Astrocyte (in vitro differentiated cells and primary cell): Measurements from ENCODE around the gene SHFL. TPM values are rescaled to one million over a fixed set of nuclear protein-coding genes. Genes with fewer than 3 reads are reported as not detected.

ENCODE experiments used
- DNase-seq: peaks from one replicate; pipeline ENCODE4 v3.0.0-alpha.2; 2010; ENCODE audit warnings: low read depth
- FAIRE-seq: peaks from 2 replicates; lab custom pipeline; 2011; peaks lifted over from hg19 to GRCh38; lab: Jason Lieb, UNC
- H2AFZ ChIP-seq: 2 replicates; pipeline ENCODE4 v1.6.0; 2012; ENCODE audit warnings: low read depth, low read length, inconsistent platforms
- H3K27ac ChIP-seq: 2 replicates; pipeline ENCODE4 v1.5.1; 2011; ENCODE audit warnings: low read depth, low read length, inconsistent platforms
- H3K27me3 ChIP-seq: 2 replicates; pipeline ENCODE4 v1.6.0; 2011; ENCODE audit warnings: low read length, inconsistent platforms; ENCODE audit not compliant: insufficient read depth
- H3K36me3 ChIP-seq: 2 replicates; pipeline ENCODE4 v1.5.1; 2011; ENCODE audit warnings: low read length, inconsistent platforms; ENCODE audit not compliant: insufficient read depth
- H3K4me1 ChIP-seq: 2 replicates; pipeline ENCODE4 v1.5.1; 2011; ENCODE audit warnings: low read length, inconsistent platforms; ENCODE audit not compliant: insufficient read depth
- H3K4me2 ChIP-seq: 2 replicates; pipeline ENCODE4 v1.6.0; 2012; ENCODE audit warnings: low read length, inconsistent platforms
- H3K4me3 ChIP-seq: 2 replicates; pipeline ENCODE4 v1.5.1; 2011; ENCODE audit warnings: low read depth, mild to moderate bottlenecking, low read length, inconsistent platforms; ENCODE audit not compliant: insufficient read depth
- H3K79me2 ChIP-seq: 2 replicates; pipeline ENCODE4 v1.6.0; 2012; ENCODE audit warnings: mild to moderate bottlenecking, low read length, inconsistent platforms; ENCODE audit not compliant: insufficient read depth
- H3K9ac ChIP-seq: 2 replicates; pipeline ENCODE4 v1.6.0; 2012; ENCODE audit warnings: mild to moderate bottlenecking, low read length, inconsistent platforms
- H3K9me3 ChIP-seq: 2 replicates; pipeline ENCODE4 v1.5.1; 2012; ENCODE audit warnings: low read depth, mild to moderate bottlenecking, low read length, inconsistent platforms; ENCODE audit not compliant: insufficient read depth
- H4K20me1 ChIP-seq: 2 replicates; pipeline ENCODE4 v1.6.0; 2012; ENCODE audit warnings: low read length, inconsistent platforms; ENCODE audit not compliant: insufficient read depth
- H3K27ac Mint-ChIP-seq: one replicate; pipeline ENCODE4 v1.8.0; 2021; ENCODE audit warnings: mild to moderate bottlenecking, mixed read lengths; ENCODE audit not compliant: unreplicated experiment
- H3K27me3 Mint-ChIP-seq: one replicate; pipeline ENCODE4 v1.8.0; 2021; ENCODE audit warnings: low read depth, mixed read lengths; ENCODE audit not compliant: unreplicated experiment
- H3K36me3 Mint-ChIP-seq: one replicate; pipeline ENCODE4 v1.8.0; 2021; ENCODE audit warnings: low read depth, mixed read lengths; ENCODE audit not compliant: unreplicated experiment
- H3K4me1 Mint-ChIP-seq: one replicate; pipeline ENCODE4 v1.8.0; 2021; ENCODE audit warnings: low read depth, mixed read lengths; ENCODE audit not compliant: unreplicated experiment
- H3K4me3 Mint-ChIP-seq: one replicate; pipeline ENCODE4 v1.8.0; 2021; ENCODE audit warnings: mild to moderate bottlenecking, moderate library complexity, mixed read lengths; ENCODE audit not compliant: unreplicated experiment
- H3K9me3 Mint-ChIP-seq: one replicate; pipeline ENCODE4 v1.8.0; 2021; ENCODE audit warnings: mild to moderate bottlenecking, mixed read lengths; ENCODE audit not compliant: unreplicated experiment
- EZH2 ChIP-seq: IDR thresholded peaks from 2 replicates; pipeline ENCODE4 v1.6.1; 2012; ENCODE audit warnings: mild to moderate bottlenecking, low read length, inconsistent platforms; ENCODE audit not compliant: insufficient read depth
- total RNA-seq: library from RNA; stranded (reverse); gene quantifications from 2 replicates; pipeline ENCODE4 v1.2.1, GENCODE V29; 2021
- TF ChIP-seq, protein P1 (sequence below): IDR thresholded peaks from 2 replicates; pipeline ENCODE4 v1.5.1; 2011; ENCODE audit warnings: low read depth, mild to moderate bottlenecking, inconsistent platforms, low read length, moderate library complexity; ENCODE audit not compliant: insufficient read depth

SHFL gene
- total RNA-seq, 1 donor from 2014 or later: 73.5 TPM

DNA sequence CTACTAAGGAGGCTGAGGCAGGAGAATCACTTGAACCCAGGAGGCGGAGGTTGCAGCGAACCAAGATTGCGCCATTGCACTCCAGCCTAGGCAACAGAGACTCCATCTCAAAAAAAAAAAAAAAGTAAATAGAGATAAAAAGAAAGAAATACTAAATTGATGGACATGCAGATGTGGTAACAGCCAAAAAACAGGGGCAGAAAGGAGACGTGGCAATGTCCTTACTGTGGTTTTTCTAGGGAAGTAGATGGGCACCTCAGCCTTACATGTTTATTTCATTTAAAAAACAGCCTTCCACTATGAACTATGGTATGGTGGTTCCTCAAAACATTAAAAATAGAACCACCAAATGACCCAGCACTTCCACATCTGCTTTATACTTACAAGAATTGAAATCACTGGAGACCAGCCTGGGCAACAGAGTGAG, 40.1 kb downstream of the SHFL start:
- H3K9me3 Mint-ChIP-seq: no peaks in the 10 kb centered on the region
- Histone ChIP-seq H2AFZ (no peak overlapping the region), H3K4me1 (no peaks in the 10 kb centered on the region), H3K27me3 (no peaks in the 10 kb centered on the region), H3K36me3 (peaks cover 11% of the 10 kb centered on the region), H3K27ac (no peak overlapping the region), H3K9ac (no peak overlapping the region), H3K79me2 (no peaks in the 10 kb centered on the region), H3K4me3 (no peak overlapping the region), H4K20me1 (no peaks in the 10 kb centered on the region), H3K9me3 (no peaks in the 10 kb centered on the region), H3K4me2 (no peak overlapping the region)
- TF ChIP-seq EZH2: no peak
- TF ChIP-seq, protein P1, sequence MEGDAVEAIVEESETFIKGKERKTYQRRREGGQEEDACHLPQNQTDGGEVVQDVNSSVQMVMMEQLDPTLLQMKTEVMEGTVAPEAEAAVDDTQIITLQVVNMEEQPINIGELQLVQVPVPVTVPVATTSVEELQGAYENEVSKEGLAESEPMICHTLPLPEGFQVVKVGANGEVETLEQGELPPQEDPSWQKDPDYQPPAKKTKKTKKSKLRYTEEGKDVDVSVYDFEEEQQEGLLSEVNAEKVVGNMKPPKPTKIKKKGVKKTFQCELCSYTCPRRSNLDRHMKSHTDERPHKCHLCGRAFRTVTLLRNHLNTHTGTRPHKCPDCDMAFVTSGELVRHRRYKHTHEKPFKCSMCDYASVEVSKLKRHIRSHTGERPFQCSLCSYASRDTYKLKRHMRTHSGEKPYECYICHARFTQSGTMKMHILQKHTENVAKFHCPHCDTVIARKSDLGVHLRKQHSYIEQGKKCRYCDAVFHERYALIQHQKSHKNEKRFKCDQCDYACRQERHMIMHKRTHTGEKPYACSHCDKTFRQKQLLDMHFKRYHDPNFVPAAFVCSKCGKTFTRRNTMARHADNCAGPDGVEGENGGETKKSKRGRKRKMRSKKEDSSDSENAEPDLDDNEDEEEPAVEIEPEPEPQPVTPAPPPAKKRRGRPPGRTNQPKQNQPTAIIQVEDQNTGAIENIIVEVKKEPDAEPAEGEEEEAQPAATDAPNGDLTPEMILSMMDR: no peak
- no peaks in the 10 kb centered on the region for H3K4me1 Mint-ChIP-seq
- H3K27ac Mint-ChIP-seq: no peak overlapping the region
- FAIRE-seq: no peak
- H3K27me3 Mint-ChIP-seq: no peaks in the 10 kb centered on the region
- H3K4me3 Mint-ChIP-seq: no peak overlapping the region
- peaks cover 3% of the 10 kb centered on the region for H3K36me3 Mint-ChIP-seq
- DNase-seq: no peak

DNA sequence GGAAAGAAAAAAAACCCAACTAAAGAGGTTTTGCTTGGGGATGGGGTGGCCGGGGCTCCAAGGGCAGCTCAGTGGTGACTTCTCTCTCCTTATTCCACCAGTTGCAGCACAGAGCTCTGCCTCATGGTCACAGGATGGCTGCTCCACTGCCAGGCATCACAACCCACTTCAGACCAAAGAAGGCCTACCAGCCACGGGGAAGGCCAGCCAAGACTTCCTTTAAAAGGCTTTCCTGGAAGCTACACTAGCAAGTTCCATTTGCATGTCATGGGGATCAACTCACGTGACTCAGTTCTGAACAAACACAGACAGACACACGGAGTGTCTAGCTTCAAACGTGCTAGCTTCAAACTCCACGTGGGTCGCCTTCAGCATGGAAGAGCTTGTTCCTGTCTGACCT, 46.8 kb downstream of the SHFL start:
- H3K36me3 Mint-ChIP-seq: peaks cover 9% of the 10 kb centered on the region
- H3K27ac ChIP-seq: no peak overlapping the region
- no peak overlapping the region for H3K9ac ChIP-seq
- H3K79me2 ChIP-seq: no peaks in the 10 kb centered on the region
- no peak overlapping the region for H3K4me2 ChIP-seq
- no peak for FAIRE-seq
- H4K20me1 ChIP-seq: no peaks in the 10 kb centered on the region
- peaks cover 2% of the 10 kb centered on the region for H3K4me1 ChIP-seq
- no peaks in the 10 kb centered on the region for H3K9me3 ChIP-seq
- peaks cover 23% of the 10 kb centered on the region for H3K36me3 ChIP-seq
- H3K27me3 Mint-ChIP-seq: no peaks in the 10 kb centered on the region
- no peaks in the 10 kb centered on the region for H3K27me3 ChIP-seq
- no peak for DNase-seq
- no peak overlapping the region for H3K4me3 ChIP-seq
- peaks cover 2% of the 10 kb centered on the region for H3K4me1 Mint-ChIP-seq
- TF ChIP-seq, protein P1: no peak
- no peak for TF ChIP-seq EZH2
- H3K27ac Mint-ChIP-seq: no peak overlapping the region
- no peaks in the 10 kb centered on the region for H3K9me3 Mint-ChIP-seq
- no peak overlapping the region for H2AFZ ChIP-seq
- H3K4me3 Mint-ChIP-seq: no peak overlapping the region

DNA sequence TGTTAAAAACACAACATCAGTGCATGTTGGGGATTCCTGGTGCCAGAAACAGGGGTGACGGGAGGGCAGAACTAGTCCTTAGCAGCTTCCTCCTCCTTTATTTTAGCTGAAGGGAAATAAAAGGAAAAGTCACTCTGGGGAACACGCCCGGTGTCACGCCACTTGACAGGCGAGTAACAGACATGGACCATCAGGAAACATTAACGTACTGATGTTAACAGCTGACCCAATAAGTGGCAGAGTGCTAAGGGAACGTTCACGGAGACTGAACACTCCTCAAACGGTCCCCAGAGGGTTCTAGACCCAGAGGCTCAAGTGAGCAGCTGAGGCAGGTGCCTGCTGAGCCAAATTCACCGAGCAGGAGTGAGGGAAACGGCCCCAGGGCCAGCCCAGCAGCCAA, 47.5 kb downstream of the SHFL start:
- H3K79me2 ChIP-seq: no peaks in the 10 kb centered on the region
- H2AFZ ChIP-seq: no peak overlapping the region
- H3K27me3 ChIP-seq: no peaks in the 10 kb centered on the region
- DNase-seq (no peak), FAIRE-seq (no peak)
- H3K9me3 Mint-ChIP-seq: no peaks in the 10 kb centered on the region
- no peaks in the 10 kb centered on the region for H3K27me3 Mint-ChIP-seq
- peaks cover 9% of the 10 kb centered on the region for H3K36me3 Mint-ChIP-seq
- no peak overlapping the region for H3K4me2 ChIP-seq
- peaks cover 21% of the 10 kb centered on the region for H3K36me3 ChIP-seq
- H3K4me1 Mint-ChIP-seq: peaks cover 2% of the 10 kb centered on the region
- H3K4me3 Mint-ChIP-seq: no peak overlapping the region
- H3K9me3 ChIP-seq: no peaks in the 10 kb centered on the region
- no peak overlapping the region for H3K27ac ChIP-seq
- no peak overlapping the region for H3K4me3 ChIP-seq
- H3K27ac Mint-ChIP-seq: peak overlapping the region; percentile 34
- H4K20me1 ChIP-seq: no peaks in the 10 kb centered on the region
- H3K9ac ChIP-seq: no peak overlapping the region
- TF ChIP-seq, protein P1: no peak
- TF ChIP-seq EZH2: no peak
- peaks cover 2% of the 10 kb centered on the region for H3K4me1 ChIP-seq
